Sigmoid colon (tissue), 7 donors: ENCODE data around the gene TACC2. TPM values are rescaled to one million over a fixed set of nuclear protein-coding genes. Genes with fewer than 3 reads are reported as not detected.

Experiments
- DNase-seq: peaks from one replicate; pipeline ENCODE4 v3.0.0-alpha.2; 2019
- H3K27ac ChIP-seq, 4 donors: fragments of 200-600 bp; sonication (generic); one replicate each; pipeline ENCODE4 v1.5.1; 2016 to 2019; ENCODE audit warnings: mild to moderate bottlenecking in 1 of 4
- H3K27me3 ChIP-seq, 3 donors: fragments of 200-600 bp; sonication (generic); one replicate each; pipeline ENCODE4 v1.5.1; 2019; ENCODE audit warnings: mild to moderate bottlenecking in 1 of 3
- H3K36me3 ChIP-seq, 4 donors: fragments of 200-600 bp; sonication (generic); one replicate each; pipeline ENCODE4 v1.5.1; 2016 to 2019
- H3K4me1 ChIP-seq, 4 donors: fragments of 200-600 bp; sonication (generic); one replicate each; pipeline ENCODE4 v1.5.1; 2017 to 2019
- H3K4me3 ChIP-seq, 4 donors: fragments of 200-600 bp; sonication (generic); one replicate each; pipeline ENCODE4 v1.5.1; 2017 to 2019; ENCODE audit warnings: mild to moderate bottlenecking in 2 of 4, moderate library complexity in 1 of 4
- H3K9me3 ChIP-seq, 4 donors: fragments of 200-600 bp in 3 of 4; sonication (generic) in 3 of 4; one replicate each; pipeline versions ENCODE4 v1.5.1 to v1.6.1; 2013 to 2019
- EP300 ChIP-seq, 4 donors: sonication (generic); formaldehyde crosslinking; IDR thresholded peaks; one replicate each; pipeline ENCODE4 v1.6.1; 2017; ENCODE audit warnings: antibody characterized with exemption in 4 of 4
- POLR2A ChIP-seq, 2 donors: fragments of 450-650 bp; IDR thresholded peaks; one replicate each; pipeline ENCODE4 v1.6.1; 2016; ENCODE audit warnings: antibody characterized with exemption in 2 of 2, mild to moderate bottlenecking in 2 of 2, moderate library complexity in 2 of 2
- POLR2AphosphoS5 ChIP-seq, 4 donors: sonication (generic); formaldehyde crosslinking; IDR thresholded peaks; one replicate each; pipeline ENCODE4 v1.6.1; 2017; ENCODE audit warnings: antibody characterized with exemption in 4 of 4
- WGBS, 2 donors: extraction: QIAGEN DNeasy Blood & Tissue Kit; methylation state at CpG; one replicate each; pipeline ENCODE4 v1.1.7; 2013; 5-methylcytosine and 5-hydroxymethylcytosine counted together
- intact Hi-C: fragments of 100-400 bp; cut with DNase I; formaldehyde crosslinking; loops from one replicate; pipeline ENCODE4 v1.15.1; 2023
- polyA plus RNA-seq, 3 donors: library from polyadenylated mRNA; stranded (reverse); fragments of 200-250 nt; gene quantifications; one replicate each; pipeline ENCODE4 v1.2.3, GENCODE V29; 2013
- total RNA-seq, 4 donors: library from RNA; depleted of rRNA; stranded (reverse); fragments of >200 nt; gene quantifications; one replicate each; pipeline ENCODE4 v1.1.0, GENCODE V29; 2016
- TF ChIP-seq, protein P1 (sequence below), 4 experiments: fragments of 450-650 bp in 3 of 4; fragments of 200-600 bp in 1 of 4; IDR thresholded peaks; one replicate each; pipeline ENCODE4 v1.5.1; 2016 to 2019; ENCODE audit warnings: antibody characterized with exemption in 4 of 4, mild to moderate bottlenecking in 3 of 4, moderate library complexity in 2 of 4
- donor health status: healthy with polysubstance abuse.
- donor health status: Bipolar disorder and iron deficiency.
- donor health status: healthy.

TACC2 gene
- total and polyA plus RNA-seq, 7 donors: 43.7 to 173 (median 71.0) TPM

DNA sequence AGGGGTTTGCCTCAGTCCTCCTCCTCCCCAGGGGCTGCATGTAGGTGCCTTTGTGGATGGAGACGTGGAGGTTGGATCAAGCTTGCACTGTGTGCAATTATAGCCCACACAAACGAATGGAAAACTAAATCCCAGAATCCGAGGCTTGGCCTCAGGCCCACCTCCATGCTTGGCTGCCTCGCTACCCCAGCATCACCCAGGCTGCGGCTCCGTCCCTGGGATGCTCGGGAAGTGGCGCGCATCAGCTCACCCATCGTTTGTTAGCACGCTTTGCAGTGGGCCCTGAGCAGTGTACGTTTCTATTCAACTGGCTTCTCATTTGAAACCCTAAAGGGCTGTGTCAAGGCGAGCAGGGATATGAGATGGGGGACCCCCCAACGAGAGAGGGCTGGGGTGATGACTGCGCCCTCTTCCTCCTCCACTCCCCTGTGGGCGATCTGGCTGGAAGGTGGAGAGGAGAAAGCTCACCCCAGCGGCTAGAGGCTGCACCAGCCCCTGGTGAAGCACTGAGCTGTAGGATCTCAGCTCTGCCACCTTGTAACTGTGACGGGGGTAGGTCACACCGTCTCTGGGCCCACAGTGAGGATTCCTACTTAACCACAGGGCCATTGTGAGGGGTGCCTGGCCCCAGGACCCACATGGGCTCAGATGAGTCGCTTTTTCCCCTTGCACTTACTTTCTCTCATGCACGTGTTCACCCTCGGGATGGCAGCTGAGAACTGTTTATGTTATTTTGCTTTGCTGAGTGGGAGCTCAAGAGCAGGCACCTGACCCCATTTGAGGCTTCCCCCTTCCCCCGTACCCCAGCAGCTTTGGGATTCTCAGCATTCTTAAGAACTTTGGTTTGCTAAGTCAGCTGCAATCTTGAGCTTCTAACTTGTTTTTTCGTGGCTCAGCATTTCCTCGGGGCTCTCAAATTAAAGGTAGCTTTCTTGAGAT lies 269.4 kb downstream of the TACC2 start:
- DNase-seq: peak; percentile 62

DNA sequence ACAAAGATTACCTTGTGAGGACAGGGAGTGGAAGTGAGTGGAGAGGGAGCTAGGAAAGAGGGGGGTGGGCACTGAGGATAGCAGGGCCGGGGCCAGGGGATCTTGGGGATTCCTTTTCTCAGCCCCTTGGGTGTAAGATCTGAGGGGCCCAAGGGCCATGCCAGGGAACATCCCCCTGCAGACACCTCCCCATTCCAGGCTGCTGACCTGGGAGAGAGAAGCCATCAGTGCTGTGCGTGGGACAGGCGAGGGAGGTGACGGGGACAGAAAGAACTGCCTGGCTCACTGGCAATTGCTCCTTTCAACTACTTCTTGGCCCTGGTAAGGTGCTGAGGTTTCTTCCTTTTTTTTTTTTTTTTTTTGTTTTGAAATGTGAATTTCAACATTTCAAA lies 270.1 kb downstream of the TACC2 start:
- Histone ChIP-seq H3K36me3 (peaks cover 0 to 40% (median 0%) of the 10 kb centered on the region in 4 donors), H3K27ac (peak overlapping the region in 3 of 4 donors; percentile 27 to 47 (median 41)), H3K4me1 (peaks cover 0 to 23% (median 7%) of the 10 kb centered on the region in 4 donors), H3K9me3 (peaks cover 0 to 3% (median 2%) of the 10 kb centered on the region in 4 donors), H3K27me3 (no peaks in the 10 kb centered on the region), H3K4me3 (no peak overlapping the region)
- 91 to 93% methylated on average over 4 of the region's 4 CpGs for WGBS, 2 donors
- intact Hi-C loops: no loop called here
- peak; percentile 66 for DNase-seq
- TF ChIP-seq POLR2A (IDR thresholded peaks at IDR 0.05): no peak
- TF ChIP-seq EP300 (IDR thresholded peaks at IDR 0.05): no peak
- TF ChIP-seq, protein P1, sequence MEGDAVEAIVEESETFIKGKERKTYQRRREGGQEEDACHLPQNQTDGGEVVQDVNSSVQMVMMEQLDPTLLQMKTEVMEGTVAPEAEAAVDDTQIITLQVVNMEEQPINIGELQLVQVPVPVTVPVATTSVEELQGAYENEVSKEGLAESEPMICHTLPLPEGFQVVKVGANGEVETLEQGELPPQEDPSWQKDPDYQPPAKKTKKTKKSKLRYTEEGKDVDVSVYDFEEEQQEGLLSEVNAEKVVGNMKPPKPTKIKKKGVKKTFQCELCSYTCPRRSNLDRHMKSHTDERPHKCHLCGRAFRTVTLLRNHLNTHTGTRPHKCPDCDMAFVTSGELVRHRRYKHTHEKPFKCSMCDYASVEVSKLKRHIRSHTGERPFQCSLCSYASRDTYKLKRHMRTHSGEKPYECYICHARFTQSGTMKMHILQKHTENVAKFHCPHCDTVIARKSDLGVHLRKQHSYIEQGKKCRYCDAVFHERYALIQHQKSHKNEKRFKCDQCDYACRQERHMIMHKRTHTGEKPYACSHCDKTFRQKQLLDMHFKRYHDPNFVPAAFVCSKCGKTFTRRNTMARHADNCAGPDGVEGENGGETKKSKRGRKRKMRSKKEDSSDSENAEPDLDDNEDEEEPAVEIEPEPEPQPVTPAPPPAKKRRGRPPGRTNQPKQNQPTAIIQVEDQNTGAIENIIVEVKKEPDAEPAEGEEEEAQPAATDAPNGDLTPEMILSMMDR (IDR thresholded peaks at IDR 0.05): no peak
- no peak for TF ChIP-seq POLR2AphosphoS5 (IDR thresholded peaks at IDR 0.05)

More for the DNA sequence above, 269.4 kb downstream of the TACC2 start:
- H3K4me1 ChIP-seq: peaks cover 0 to 22% (median 2%) of the 10 kb centered on the region in 4 donors
- no peak overlapping the region for H3K4me3 ChIP-seq
- H3K27me3 ChIP-seq: no peaks in the 10 kb centered on the region
- H3K27ac ChIP-seq: peak overlapping the region in 3 of 4 donors; percentile 27 to 47 (median 41)
- peaks cover 0 to 3% (median 2%) of the 10 kb centered on the region in 4 donors for H3K9me3 ChIP-seq
- 74 to 77% methylated on average over 25 of the region's 25 CpGs for WGBS, 2 donors
- TF ChIP-seq EP300 (IDR thresholded peaks at IDR 0.05): no peak
- TF ChIP-seq POLR2AphosphoS5 (IDR thresholded peaks at IDR 0.05): no peak
- no peak for TF ChIP-seq POLR2A (IDR thresholded peaks at IDR 0.05)
- TF ChIP-seq, protein P1 (IDR thresholded peaks at IDR 0.05): no peak
- intact Hi-C loops: no loop called here
- H3K36me3 ChIP-seq: peaks cover 0 to 46% (median 0%) of the 10 kb centered on the region in 4 donors

- H3K9me3 ChIP-seq: peaks cover 0 to 3% (median 2%) of the 10 kb centered on the region in 4 donors
- no peaks in the 10 kb centered on the region for H3K27me3 ChIP-seq
- DNase-seq: no peak
- H3K4me3 ChIP-seq: no peak overlapping the region
- no peak overlapping the region for H3K27ac ChIP-seq
- intact Hi-C loops: no loop called here
- WGBS, 2 donors: 65 to 79% methylated on average over 1 of the region's 1 CpG
- peaks cover 0 to 29% (median 3%) of the 10 kb centered on the region in 4 donors for H3K36me3 ChIP-seq
- H3K4me1 ChIP-seq: peaks cover 0 to 28% (median 12%) of the 10 kb centered on the region in 4 donors
- TF ChIP-seq EP300 (IDR thresholded peaks at IDR 0.05) (no peak), POLR2AphosphoS5 (IDR thresholded peaks at IDR 0.05) (no peak), POLR2A (IDR thresholded peaks at IDR 0.05) (no peak)
- TF ChIP-seq, protein P1 (IDR thresholded peaks at IDR 0.05): no peak
Observed at GRCh38 chr10:122261584-122261983, 272.6 kb downstream of the TACC2 start.

GRCh38 chr10:122263971-122264370 lies 275.0 kb downstream of the TACC2 start:
- intact Hi-C loops: no loop called here

More at GRCh38 chr10:122263971-122264370, 275.0 kb downstream of the TACC2 start:
- WGBS, 2 donors: 49 to 56% methylated on average over 1 of the region's 1 CpG
- peak; percentile 20 for DNase-seq
- Histone ChIP-seq H3K36me3 (peaks cover 0 to 33% (median 3%) of the 10 kb centered on the region in 4 donors), H3K27me3 (no peaks in the 10 kb centered on the region), H3K4me1 (peaks cover 0 to 13% (median 9%) of the 10 kb centered on the region in 4 donors), H3K4me3 (no peak overlapping the region), H3K27ac (no peak overlapping the region), H3K9me3 (peaks cover 0 to 3% (median 2%) of the 10 kb centered on the region in 4 donors)
- TF ChIP-seq EP300 (IDR thresholded peaks at IDR 0.05) (no peak), POLR2A (IDR thresholded peaks at IDR 0.05) (no peak), POLR2AphosphoS5 (IDR thresholded peaks at IDR 0.05) (no peak)
- TF ChIP-seq, protein P1 (IDR thresholded peaks at IDR 0.05): no peak
